GM19025 (cell line): ENCODE measurements around the gene MAPK8.
"Not testable (repeated sequence)": the region's sequence is repeated elsewhere in the genome, so short reads cannot be mapped to it uniquely, and the experiment has no call there.

Source experiments
- ATAC-seq: cut with Tn5 transposase; IDR thresholded peaks from one replicate; pipeline ENCODE4 v1.9.1; 2021; ENCODE audit warnings: mild to moderate bottlenecking, low read depth, moderate library complexity; ENCODE audit not compliant: unreplicated experiment

MAPK8 gene

GRCh38 chr10:48412081-48412480 is 105.6 kb downstream of the MAPK8 start:
- ATAC-seq, result no peak

GRCh38 chr10:48412933-48413332 is 106.5 kb downstream of the MAPK8 start:
- no peak for ATAC-seq

GRCh38 chr10:48414160-48414559 is 107.7 kb downstream of the MAPK8 start:
- ATAC-seq, result no peak

- no peak for ATAC-seq
Measured at GRCh38 chr10:48414778-48415177, 108.3 kb downstream of the MAPK8 start.

- ATAC-seq, result no peak
Measured at GRCh38 chr10:48416584-48417232, 110.2 kb downstream of the MAPK8 start.

- ATAC-seq, result no peak
Measured at GRCh38 chr10:48417374-48417773, 110.9 kb downstream of the MAPK8 start.

- ATAC-seq, result no peak
Measured at GRCh38 chr10:48418189-48418788, 111.8 kb downstream of the MAPK8 start.

GRCh38 chr10:48419714-48420113 is 113.2 kb downstream of the MAPK8 start:
- ATAC-seq, result no peak

- ATAC-seq, result not testable (repeated sequence)
Measured at GRCh38 chr10:48421862-48422261, 115.4 kb downstream of the MAPK8 start.

- no peak for ATAC-seq
Measured at GRCh38 chr10:48423884-48424283, 117.4 kb downstream of the MAPK8 start.

- ATAC-seq, result no peak
Measured at GRCh38 chr10:48428896-48429295, 122.4 kb downstream of the MAPK8 start.

GRCh38 chr10:48429309-48429708 is 122.8 kb downstream of the MAPK8 start:
- no peak for ATAC-seq

GRCh38 chr10:48430402-48430993 is 124.0 kb downstream of the MAPK8 start:
- ATAC-seq, result no peak

GRCh38 chr10:48431871-48432270 is 125.4 kb downstream of the MAPK8 start:
- no peak for ATAC-seq

GRCh38 chr10:48437546-48437945 is 131.1 kb downstream of the MAPK8 start:
- no peak for ATAC-seq

- no peak for ATAC-seq
Measured at GRCh38 chr10:48439031-48439430, 132.6 kb downstream of the MAPK8 start.

GRCh38 chr10:48439581-48440041 is 133.1 kb downstream of the MAPK8 start:
- ATAC-seq, result no peak

GRCh38 chr10:48440771-48441170 is 134.3 kb downstream of the MAPK8 start:
- no peak for ATAC-seq

- no peak for ATAC-seq
Measured at GRCh38 chr10:48442090-48442808, 135.8 kb downstream of the MAPK8 start.

GRCh38 chr10:48442809-48443177 is 136.3 kb downstream of the MAPK8 start:
- ATAC-seq, result no peak

GRCh38 chr10:48444266-48444665 is 137.8 kb downstream of the MAPK8 start:
- ATAC-seq, result no peak
